GM12891 (cell line): ENCODE measurements around the gene CYGB.

ENCODE experiments used
- PAX5 ChIP-seq: IDR thresholded peaks from 2 replicates; pipeline ENCODE4 v1.6.1; 2011; ENCODE audit warnings: low read length, moderate library complexity, mild to moderate bottlenecking; ENCODE audit not compliant: insufficient read depth, severe bottlenecking
- POLR2A ChIP-seq: IDR thresholded peaks from 2 replicates; pipeline ENCODE4 v1.6.1; 2011; ENCODE audit warnings: low read depth, low read length, control low read depth

DNA sequence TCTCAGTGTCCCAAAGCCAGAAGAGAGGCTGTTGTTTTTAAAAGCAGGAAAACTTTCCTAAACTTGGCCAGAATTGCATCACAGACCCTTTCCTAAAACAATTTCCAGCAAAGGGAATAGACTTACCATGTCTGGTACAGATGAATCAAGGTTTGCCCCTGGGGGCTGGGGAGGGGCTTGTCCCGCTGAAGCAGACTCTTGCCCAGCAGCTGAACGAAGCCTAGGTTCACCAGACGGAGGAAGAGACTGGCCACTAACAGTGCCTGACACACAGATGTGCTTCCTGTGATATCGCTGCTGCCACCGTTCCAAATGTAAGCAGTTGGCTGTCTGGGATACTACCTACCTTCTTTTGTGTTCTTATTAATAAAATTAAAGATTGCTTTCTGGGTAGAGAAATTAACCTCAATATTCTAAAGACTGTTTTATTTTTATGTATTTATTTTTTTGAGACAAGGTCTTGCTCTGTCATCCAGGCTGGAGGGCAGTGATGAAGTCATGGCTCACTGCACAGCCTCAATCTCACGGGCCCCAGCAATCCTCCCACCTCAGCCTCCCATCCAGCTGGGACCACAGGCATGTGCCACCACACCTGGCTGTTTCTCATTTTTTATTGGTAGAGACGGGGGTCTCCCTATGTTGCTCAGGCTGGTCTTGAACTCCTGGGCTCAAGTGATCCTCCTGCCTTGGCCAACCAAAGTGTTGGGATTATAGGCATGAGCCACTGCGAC is 15.8 kb upstream of the CYGB start:
- no peak for TF ChIP-seq POLR2A
- TF ChIP-seq PAX5 = no peak
